Measurements from ENCODE around the gene TMEM179.

GRCh38 chr14:104642540-104642868 is 37.9 kb upstream of the TMEM179 start:
- TF ChIP-seq CTCF (optimal IDR thresholded peaks at IDR 0.05 in 1 of 3, IDR thresholded peaks at IDR 0.05 in 1 of 3, conservative IDR thresholded peaks at IDR 0.05 in 1 of 3; ENCODE audit: extremely low read depth in 1 of 3, insufficient read depth in 2 of 3, low read length in 3 of 3): no peak
- TF ChIP-seq EZH2 (IDR thresholded peaks at IDR 0.05; ENCODE audit: low read length): no peak
